SK-N-SH (cell line): Measurements from ENCODE around the gene KRTAP5-11.
"Not testable (repeated sequence)": the region's sequence is repeated elsewhere in the genome, so short reads cannot be mapped to it uniquely, and the experiment has no call there.

Source experiments
- CHD2 ChIP-seq: fragments of 150-350 bp; IDR thresholded peaks from 2 replicates; pipeline ENCODE4 v1.6.1; 2018; ENCODE audit warnings: low read length; ENCODE audit not compliant: partially characterized antibody
- ELF1 ChIP-seq: IDR thresholded peaks from 2 replicates; pipeline ENCODE4 v1.4.0; 2012
- EP300 ChIP-seq, 2 experiments: IDR thresholded peaks; 2 replicates each; pipeline versions ENCODE4 v1.4.0 to v1.6.1; 2012; ENCODE audit warnings: borderline replicate concordance in 1 of 2, low read depth in 1 of 2, low read length in 1 of 2
- EZH2phosphoT487 ChIP-seq: fragments of 200-600 bp; sonication (generic); IDR thresholded peaks from 2 replicates; pipeline ENCODE4 v1.6.1; 2017; ENCODE audit warnings: low read depth, mixed run types, mild to moderate bottlenecking, antibody characterized with exemption, moderate library complexity, borderline replicate concordance
- GABPA ChIP-seq: IDR thresholded peaks from 2 replicates; pipeline ENCODE4 v1.4.0; 2012; ENCODE audit warnings: low read depth, mild to moderate bottlenecking
- MXI1 ChIP-seq: IDR thresholded peaks from 2 replicates; pipeline ENCODE4 v1.6.1; 2012; ENCODE audit warnings: mild to moderate bottlenecking, low read depth, low read length, improper control_type of control experiment
- POLR2AphosphoS5 ChIP-seq: IDR thresholded peaks from 2 replicates; pipeline ENCODE4 v1.6.1; 2012; ENCODE audit warnings: low read depth, low read length
- RAD21 ChIP-seq: IDR thresholded peaks from 2 replicates; pipeline ENCODE4 v1.6.1; 2012; ENCODE audit warnings: mild to moderate bottlenecking, low read length
- SMC3 ChIP-seq: IDR thresholded peaks from 2 replicates; pipeline ENCODE4 v1.6.1; 2012; ENCODE audit warnings: low read depth, low read length, improper control_type of control experiment
- TCF12 ChIP-seq: IDR thresholded peaks from 2 replicates; pipeline ENCODE4 v1.4.0; 2012
- TEAD4 ChIP-seq: IDR thresholded peaks from 2 replicates; pipeline ENCODE4 v1.4.0; 2012; ENCODE audit warnings: mild to moderate bottlenecking, borderline replicate concordance; ENCODE audit not compliant: insufficient read depth
- TF ChIP-seq, protein P1 (sequence below): IDR thresholded peaks from 2 replicates; pipeline ENCODE4 v1.4.0; 2012; ENCODE audit warnings: low read depth, borderline replicate concordance
- TF ChIP-seq, protein P2 (sequence below): fragments of 200-600 bp; sonication (generic); IDR thresholded peaks from 2 replicates; pipeline ENCODE4 v1.6.1; 2017; ENCODE audit warnings: antibody characterized with exemption, mild to moderate bottlenecking, moderate library complexity
- TF ChIP-seq, protein P3 (sequence below): IDR thresholded peaks from 2 replicates; pipeline ENCODE4 v1.6.1; 2012; ENCODE audit warnings: mild to moderate bottlenecking, low read depth, low read length, moderate library complexity

DNA sequence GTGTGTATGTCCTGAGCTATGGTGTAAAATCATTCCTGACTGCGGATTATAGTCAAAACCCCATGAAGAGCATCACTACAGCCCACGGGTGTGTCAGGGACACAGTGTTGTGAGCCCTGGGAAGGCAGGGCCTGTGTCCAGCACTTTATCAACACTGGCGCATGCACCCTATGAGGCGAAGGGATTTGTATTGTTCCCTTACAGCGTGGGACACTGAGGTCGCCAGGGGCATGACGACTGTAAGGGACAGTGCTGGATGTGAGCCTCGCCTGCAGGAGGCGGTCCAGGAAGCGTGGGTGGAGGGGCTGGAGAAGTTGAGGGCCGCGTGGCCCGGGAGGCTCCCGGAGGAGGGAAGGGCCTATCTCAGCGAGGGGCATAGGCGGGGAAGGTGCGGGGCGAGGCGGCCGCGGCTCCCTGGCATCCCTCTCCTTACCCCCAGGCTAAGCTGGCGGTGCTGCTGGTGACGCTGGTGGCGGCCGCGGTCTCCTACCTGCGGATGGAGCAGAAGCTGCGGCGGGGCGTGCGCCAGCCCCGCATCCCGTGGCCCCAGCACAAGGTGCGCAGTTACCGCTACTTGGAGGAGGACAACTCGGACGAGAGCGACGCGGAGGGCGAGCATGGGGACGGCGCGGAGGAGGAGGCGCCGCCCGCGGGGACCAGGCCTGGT, 24.3 kb upstream of the KRTAP5-11 start:
- TF ChIP-seq, protein P1, sequence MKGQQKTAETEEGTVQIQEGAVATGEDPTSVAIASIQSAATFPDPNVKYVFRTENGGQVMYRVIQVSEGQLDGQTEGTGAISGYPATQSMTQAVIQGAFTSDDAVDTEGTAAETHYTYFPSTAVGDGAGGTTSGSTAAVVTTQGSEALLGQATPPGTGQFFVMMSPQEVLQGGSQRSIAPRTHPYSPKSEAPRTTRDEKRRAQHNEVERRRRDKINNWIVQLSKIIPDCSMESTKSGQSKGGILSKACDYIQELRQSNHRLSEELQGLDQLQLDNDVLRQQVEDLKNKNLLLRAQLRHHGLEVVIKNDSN = not testable (repeated sequence)
- TF ChIP-seq, protein P2, sequence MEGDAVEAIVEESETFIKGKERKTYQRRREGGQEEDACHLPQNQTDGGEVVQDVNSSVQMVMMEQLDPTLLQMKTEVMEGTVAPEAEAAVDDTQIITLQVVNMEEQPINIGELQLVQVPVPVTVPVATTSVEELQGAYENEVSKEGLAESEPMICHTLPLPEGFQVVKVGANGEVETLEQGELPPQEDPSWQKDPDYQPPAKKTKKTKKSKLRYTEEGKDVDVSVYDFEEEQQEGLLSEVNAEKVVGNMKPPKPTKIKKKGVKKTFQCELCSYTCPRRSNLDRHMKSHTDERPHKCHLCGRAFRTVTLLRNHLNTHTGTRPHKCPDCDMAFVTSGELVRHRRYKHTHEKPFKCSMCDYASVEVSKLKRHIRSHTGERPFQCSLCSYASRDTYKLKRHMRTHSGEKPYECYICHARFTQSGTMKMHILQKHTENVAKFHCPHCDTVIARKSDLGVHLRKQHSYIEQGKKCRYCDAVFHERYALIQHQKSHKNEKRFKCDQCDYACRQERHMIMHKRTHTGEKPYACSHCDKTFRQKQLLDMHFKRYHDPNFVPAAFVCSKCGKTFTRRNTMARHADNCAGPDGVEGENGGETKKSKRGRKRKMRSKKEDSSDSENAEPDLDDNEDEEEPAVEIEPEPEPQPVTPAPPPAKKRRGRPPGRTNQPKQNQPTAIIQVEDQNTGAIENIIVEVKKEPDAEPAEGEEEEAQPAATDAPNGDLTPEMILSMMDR = not testable (repeated sequence)
- not testable (repeated sequence) for TF ChIP-seq RAD21; SMC3; MXI1; ELF1; TEAD4; GABPA; POLR2AphosphoS5; CHD2; EZH2phosphoT487; EP300 (IDR thresholded peaks at IDR 0.05; ENCODE audit: borderline replicate concordance in 1 of 2, low read depth in 1 of 2, low read length in 1 of 2); TCF12
- TF ChIP-seq, protein P3, sequence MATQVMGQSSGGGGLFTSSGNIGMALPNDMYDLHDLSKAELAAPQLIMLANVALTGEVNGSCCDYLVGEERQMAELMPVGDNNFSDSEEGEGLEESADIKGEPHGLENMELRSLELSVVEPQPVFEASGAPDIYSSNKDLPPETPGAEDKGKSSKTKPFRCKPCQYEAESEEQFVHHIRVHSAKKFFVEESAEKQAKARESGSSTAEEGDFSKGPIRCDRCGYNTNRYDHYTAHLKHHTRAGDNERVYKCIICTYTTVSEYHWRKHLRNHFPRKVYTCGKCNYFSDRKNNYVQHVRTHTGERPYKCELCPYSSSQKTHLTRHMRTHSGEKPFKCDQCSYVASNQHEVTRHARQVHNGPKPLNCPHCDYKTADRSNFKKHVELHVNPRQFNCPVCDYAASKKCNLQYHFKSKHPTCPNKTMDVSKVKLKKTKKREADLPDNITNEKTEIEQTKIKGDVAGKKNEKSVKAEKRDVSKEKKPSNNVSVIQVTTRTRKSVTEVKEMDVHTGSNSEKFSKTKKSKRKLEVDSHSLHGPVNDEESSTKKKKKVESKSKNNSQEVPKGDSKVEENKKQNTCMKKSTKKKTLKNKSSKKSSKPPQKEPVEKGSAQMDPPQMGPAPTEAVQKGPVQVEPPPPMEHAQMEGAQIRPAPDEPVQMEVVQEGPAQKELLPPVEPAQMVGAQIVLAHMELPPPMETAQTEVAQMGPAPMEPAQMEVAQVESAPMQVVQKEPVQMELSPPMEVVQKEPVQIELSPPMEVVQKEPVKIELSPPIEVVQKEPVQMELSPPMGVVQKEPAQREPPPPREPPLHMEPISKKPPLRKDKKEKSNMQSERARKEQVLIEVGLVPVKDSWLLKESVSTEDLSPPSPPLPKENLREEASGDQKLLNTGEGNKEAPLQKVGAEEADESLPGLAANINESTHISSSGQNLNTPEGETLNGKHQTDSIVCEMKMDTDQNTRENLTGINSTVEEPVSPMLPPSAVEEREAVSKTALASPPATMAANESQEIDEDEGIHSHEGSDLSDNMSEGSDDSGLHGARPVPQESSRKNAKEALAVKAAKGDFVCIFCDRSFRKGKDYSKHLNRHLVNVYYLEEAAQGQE = not testable (repeated sequence)
